CD8-positive, alpha-beta memory T cell (primary cell): ENCODE results near the gene ATRNL1. TPM values are rescaled to one million over a fixed set of nuclear protein-coding genes. Genes with fewer than 3 reads are reported as not detected.

Experiments used
- CTCF ChIA-PET: fragments of 350-600 bp; sonication (Branson Sonifier 250); formaldehyde crosslinking; loops from one replicate; lab custom pipeline; 2021; ENCODE audit warnings: antibody characterized with exemption; lab: Charles Lee
- POLR2A ChIA-PET: fragments of 350-600 bp; sonication (Branson Sonifier 250); formaldehyde crosslinking; loops from one replicate; lab custom pipeline; 2021; ENCODE audit warnings: antibody characterized with exemption; lab: Charles Lee
- DNase-seq, 5 donors: peaks; one replicate each; pipeline versions ENCODE4 v3.0.0 to v3.0.0-alpha.2; 2020 to 2022; ENCODE audit warnings: mixed read lengths in 1 of 5
- H3K27ac ChIP-seq: one replicate; pipeline ENCODE4 v1.7.0; 2013; ENCODE audit warnings: low read depth, mild to moderate bottlenecking, low read length, moderate library complexity
- H3K27me3 ChIP-seq: 2 replicates; pipeline ENCODE4 v1.7.0; 2013; ENCODE audit warnings: low read length, mild to moderate bottlenecking; ENCODE audit not compliant: insufficient read depth, poor library complexity, severe bottlenecking
- H3K36me3 ChIP-seq: 2 replicates; pipeline ENCODE4 v1.7.0; 2013; ENCODE audit warnings: mild to moderate bottlenecking, low read length, moderate library complexity; ENCODE audit not compliant: insufficient read depth
- H3K4me1 ChIP-seq: 2 replicates; pipeline ENCODE4 v1.7.0; 2013; ENCODE audit warnings: mild to moderate bottlenecking, low read length, moderate library complexity; ENCODE audit not compliant: insufficient read depth
- H3K4me3 ChIP-seq: 2 replicates; pipeline ENCODE4 v1.7.0; 2013; ENCODE audit warnings: mild to moderate bottlenecking, low read length
- H3K9me3 ChIP-seq: 2 replicates; pipeline ENCODE4 v1.7.0; 2013; ENCODE audit warnings: mild to moderate bottlenecking, low read length
- H3K27ac Mint-ChIP-seq, 8 donors: one replicate each; pipeline ENCODE4 v1.8.0; 2020 to 2021; ENCODE audit warnings: mixed read lengths in 8 of 8, mild to moderate bottlenecking in 6 of 8, inconsistent platforms in 3 of 8, moderate library complexity in 3 of 8
- H3K27me3 Mint-ChIP-seq, 2 donors: one replicate each; pipeline ENCODE4 v1.8.0; 2020 to 2021; ENCODE audit warnings: mixed read lengths in 2 of 2, mild to moderate bottlenecking in 1 of 2, moderate library complexity in 1 of 2
- H3K36me3 Mint-ChIP-seq, 3 donors: one replicate each; pipeline ENCODE4 v1.8.0; 2020 to 2021; ENCODE audit warnings: mixed read lengths in 3 of 3, inconsistent platforms in 1 of 3, mild to moderate bottlenecking in 1 of 3
- H3K4me1 Mint-ChIP-seq, 3 donors: one replicate each; pipeline ENCODE4 v1.8.0; 2020 to 2021; ENCODE audit warnings: mixed read lengths in 3 of 3, inconsistent platforms in 1 of 3, mild to moderate bottlenecking in 1 of 3
- H3K4me3 Mint-ChIP-seq, 7 donors: one replicate each; pipeline ENCODE4 v1.8.0; 2020 to 2021; ENCODE audit warnings: mixed read lengths in 7 of 7, mild to moderate bottlenecking in 6 of 7, moderate library complexity in 4 of 7, inconsistent platforms in 2 of 7
- H3K9me3 Mint-ChIP-seq, 5 donors: one replicate each; pipeline ENCODE4 v1.8.0; 2020 to 2022; ENCODE audit warnings: mixed read lengths in 5 of 5, mild to moderate bottlenecking in 3 of 5, moderate library complexity in 2 of 5, inconsistent platforms in 1 of 5
- polyA plus RNA-seq: library from polyadenylated mRNA; unstranded; fragments of 300-500 nt; fragmentation: Illumina TruSeq; gene quantifications from one replicate; pipeline ENCODE4 v1.2.3, GENCODE V29; 2021
- total RNA-seq, 2 experiments: library from RNA; stranded (reverse); gene quantifications; one replicate each; pipeline ENCODE4 v1.2.3, GENCODE V29; 2021

Gene ATRNL1
- total RNA-seq (not detected), polyA plus RNA-seq (not detected)

GRCh38 chr10:115093286-115093775 is at the start of gene ATRNL1:
Gene ATRNL1, plus strand, starts transcription at chr10:115093365. Its CDS starts 386 bp downstream, at chr10:115093751.
- H3K4me1 Mint-ChIP-seq = peaks cover 6 to 19% (median 17%) of the 10 kb centered on the region in 3 donors
- peaks cover 0 to 4% (median 0%) of the 10 kb centered on the region in 3 donors for H3K36me3 Mint-ChIP-seq
- peaks cover 0 to 3% (median 0%) of the 10 kb centered on the region in 5 donors for H3K9me3 Mint-ChIP-seq
- Histone ChIP-seq H3K9me3 (no peaks in the 10 kb centered on the region), H3K36me3 (no peaks in the 10 kb centered on the region), H3K27me3 (peaks cover 6% of the 10 kb centered on the region), H3K4me3 (no peak within 1 kb of the TSS), H3K27ac (no peak within 1 kb of the TSS), H3K4me1 (no peaks in the 10 kb centered on the region)
- H3K4me3 Mint-ChIP-seq = peak within 1 kb of the TSS; percentile 76 to 90 (median 81)
- ChIA-PET POLR2A (no interaction called here), CTCF (no interaction called here)
- H3K27ac Mint-ChIP-seq = no peak within 1 kb of the TSS
- peaks cover 35 to 52% of the 10 kb centered on the region in 2 donors for H3K27me3 Mint-ChIP-seq
- DNase-seq = peak in 1 of 5 donors; percentile 9

GRCh38 chr10:115043719-115044118 is 49.4 kb upstream of the ATRNL1 start:
- peaks cover 3 to 18% of the 10 kb centered on the region in 2 donors for H3K27me3 Mint-ChIP-seq
- Histone ChIP-seq H3K4me1 (no peaks in the 10 kb centered on the region), H3K27ac (no peak overlapping the region), H3K9me3 (no peaks in the 10 kb centered on the region), H3K36me3 (no peaks in the 10 kb centered on the region), H3K27me3 (no peaks in the 10 kb centered on the region), H3K4me3 (no peak overlapping the region)
- POLR2A ChIA-PET = no interaction called here
- DNase-seq = no peak
- CTCF ChIA-PET = no interaction called here
- no peaks in the 10 kb centered on the region for H3K4me1 Mint-ChIP-seq
- H3K4me3 Mint-ChIP-seq = no peak overlapping the region
- H3K36me3 Mint-ChIP-seq = no peaks in the 10 kb centered on the region
- H3K9me3 Mint-ChIP-seq = peaks cover 0 to 3% (median 0%) of the 10 kb centered on the region in 5 donors
- H3K27ac Mint-ChIP-seq = peak overlapping the region in 1 of 8 donors; percentile 34

DNA sequence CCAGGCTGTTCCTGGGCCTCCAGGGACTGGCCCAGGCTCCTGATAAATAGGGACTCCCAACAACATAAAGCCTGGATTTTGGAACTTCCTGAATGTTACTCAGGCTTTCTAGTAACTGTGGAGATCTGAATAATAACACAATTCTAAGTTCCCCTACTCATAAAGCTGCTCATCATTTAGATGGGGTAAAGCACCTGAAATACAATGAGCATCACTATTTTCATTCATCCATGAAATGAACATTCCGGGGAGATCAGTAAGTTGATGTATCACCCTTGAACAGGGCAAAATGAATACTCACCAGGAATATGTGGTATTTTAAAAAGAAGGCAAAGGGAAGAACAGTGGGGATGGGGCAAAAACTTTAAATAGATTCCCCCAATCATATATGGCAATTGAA is 48.3 kb upstream of the ATRNL1 start:
- H3K27me3 ChIP-seq = no peaks in the 10 kb centered on the region
- no peaks in the 10 kb centered on the region for H3K36me3 ChIP-seq
- H3K9me3 Mint-ChIP-seq = peaks cover 0 to 3% (median 0%) of the 10 kb centered on the region in 5 donors
- H3K27ac ChIP-seq = no peak overlapping the region
- POLR2A ChIA-PET = no interaction called here
- no peak overlapping the region for H3K4me3 Mint-ChIP-seq
- H3K27ac Mint-ChIP-seq = no peak overlapping the region
- no peak for DNase-seq
- no peaks in the 10 kb centered on the region for H3K4me1 Mint-ChIP-seq
- no peaks in the 10 kb centered on the region for H3K36me3 Mint-ChIP-seq
- H3K4me1 ChIP-seq = no peaks in the 10 kb centered on the region
- H3K27me3 Mint-ChIP-seq = peaks cover 3 to 15% of the 10 kb centered on the region in 2 donors
- H3K9me3 ChIP-seq = no peaks in the 10 kb centered on the region
- no peak overlapping the region for H3K4me3 ChIP-seq
- CTCF ChIA-PET = no interaction called here

- Mint-ChIP-seq H3K4me1 (no peaks in the 10 kb centered on the region), H3K27ac (no peak overlapping the region), H3K9me3 (peaks cover 0 to 3% (median 0%) of the 10 kb centered on the region in 5 donors), H3K27me3 (peaks cover 3 to 15% of the 10 kb centered on the region in 2 donors), H3K36me3 (no peaks in the 10 kb centered on the region), H3K4me3 (no peak overlapping the region)
- no peak for DNase-seq
- Histone ChIP-seq H3K36me3 (no peaks in the 10 kb centered on the region), H3K9me3 (no peaks in the 10 kb centered on the region), H3K4me1 (no peaks in the 10 kb centered on the region), H3K4me3 (no peak overlapping the region), H3K27ac (no peak overlapping the region), H3K27me3 (no peaks in the 10 kb centered on the region)
- ChIA-PET CTCF (no interaction called here), POLR2A (no interaction called here)
Observed at GRCh38 chr10:115045499-115045898, 47.7 kb upstream of the ATRNL1 start.

- no peak for DNase-seq
- H3K4me1 Mint-ChIP-seq = no peaks in the 10 kb centered on the region
- H3K27me3 Mint-ChIP-seq = peaks cover 3 to 15% of the 10 kb centered on the region in 2 donors
- Histone ChIP-seq H3K36me3 (no peaks in the 10 kb centered on the region), H3K4me1 (no peaks in the 10 kb centered on the region), H3K27me3 (no peaks in the 10 kb centered on the region), H3K27ac (no peak overlapping the region), H3K9me3 (no peaks in the 10 kb centered on the region), H3K4me3 (no peak overlapping the region)
- POLR2A ChIA-PET = no interaction called here
- CTCF ChIA-PET = no interaction called here
- no peak overlapping the region for H3K4me3 Mint-ChIP-seq
- peaks cover 0 to 3% (median 0%) of the 10 kb centered on the region in 5 donors for H3K9me3 Mint-ChIP-seq
- H3K36me3 Mint-ChIP-seq = no peaks in the 10 kb centered on the region
- no peak overlapping the region for H3K27ac Mint-ChIP-seq
Observed at GRCh38 chr10:115046686-115047236, 46.4 kb upstream of the ATRNL1 start.

DNA sequence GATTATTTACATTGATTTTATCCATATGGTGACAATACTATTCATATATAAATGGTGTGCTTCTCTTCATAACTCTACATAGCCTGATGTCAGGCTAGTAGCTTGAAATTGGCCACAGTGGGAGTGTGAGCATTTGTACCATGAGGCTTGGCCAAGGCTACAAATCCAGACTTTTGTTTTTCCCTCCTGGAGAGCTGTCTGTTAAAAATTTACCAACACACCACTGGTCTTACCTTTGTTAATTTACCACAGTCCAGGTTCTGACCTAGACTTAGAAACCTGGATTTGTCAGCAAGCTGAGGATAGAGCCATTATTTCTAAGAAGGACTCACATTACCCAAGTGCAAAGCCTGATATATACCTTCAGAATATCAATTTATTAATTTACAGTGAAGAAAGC is 45.5 kb upstream of the ATRNL1 start:
- peaks cover 0 to 3% (median 0%) of the 10 kb centered on the region in 5 donors for H3K9me3 Mint-ChIP-seq
- CTCF ChIA-PET = no interaction called here
- Histone ChIP-seq H3K9me3 (no peaks in the 10 kb centered on the region), H3K4me1 (no peaks in the 10 kb centered on the region), H3K4me3 (no peak overlapping the region), H3K36me3 (no peaks in the 10 kb centered on the region), H3K27ac (no peak overlapping the region), H3K27me3 (no peaks in the 10 kb centered on the region)
- peaks cover 3 to 12% of the 10 kb centered on the region in 2 donors for H3K27me3 Mint-ChIP-seq
- H3K4me3 Mint-ChIP-seq = no peak overlapping the region
- H3K27ac Mint-ChIP-seq = no peak overlapping the region
- no peaks in the 10 kb centered on the region for H3K36me3 Mint-ChIP-seq
- no peaks in the 10 kb centered on the region for H3K4me1 Mint-ChIP-seq
- POLR2A ChIA-PET = no interaction called here
- DNase-seq = no peak

DNA sequence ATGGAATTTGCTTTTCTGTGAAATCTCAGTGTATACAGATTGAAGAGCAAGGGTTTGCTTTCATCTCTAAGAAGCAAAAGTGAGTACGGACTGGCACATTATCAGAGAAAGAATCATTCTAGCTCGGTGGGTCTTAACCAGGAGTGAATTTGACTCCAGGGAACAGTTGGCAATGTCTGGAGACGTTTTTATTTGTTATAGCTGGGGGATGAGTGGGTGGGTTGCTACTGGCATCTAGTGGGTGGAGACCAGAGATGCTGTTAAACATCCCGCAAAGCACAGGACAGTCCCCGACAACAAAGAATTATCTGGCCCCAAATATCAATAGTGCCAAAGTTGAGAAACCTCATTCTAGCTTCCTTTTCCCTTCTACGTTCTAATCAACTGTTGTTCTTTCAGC is 43.8 kb upstream of the ATRNL1 start:
- CTCF ChIA-PET = no interaction called here

GRCh38 chr10:115049960-115050359 is 43.2 kb upstream of the ATRNL1 start:
- Histone ChIP-seq H3K27me3 (no peaks in the 10 kb centered on the region), H3K4me3 (no peak overlapping the region), H3K27ac (no peak overlapping the region), H3K4me1 (no peaks in the 10 kb centered on the region), H3K9me3 (no peaks in the 10 kb centered on the region), H3K36me3 (no peaks in the 10 kb centered on the region)
- POLR2A ChIA-PET = no interaction called here
- Mint-ChIP-seq H3K36me3 (no peaks in the 10 kb centered on the region), H3K4me3 (no peak overlapping the region), H3K4me1 (no peaks in the 10 kb centered on the region), H3K9me3 (no peaks in the 10 kb centered on the region), H3K27ac (no peak overlapping the region), H3K27me3 (peaks cover 0 to under 1% of the 10 kb centered on the region in 2 donors)
- no peak for DNase-seq
- CTCF ChIA-PET = no interaction called here

More for the DNA sequence above, 43.8 kb upstream of the ATRNL1 start:
- H3K9me3 Mint-ChIP-seq = no peaks in the 10 kb centered on the region
- no peaks in the 10 kb centered on the region for H3K36me3 ChIP-seq
- POLR2A ChIA-PET = no interaction called here
- H3K27ac Mint-ChIP-seq = no peak overlapping the region
- H3K4me3 Mint-ChIP-seq = no peak overlapping the region
- H3K27ac ChIP-seq = no peak overlapping the region
- no peak for DNase-seq
- H3K4me3 ChIP-seq = no peak overlapping the region
- peaks cover 0 to 2% of the 10 kb centered on the region in 2 donors for H3K27me3 Mint-ChIP-seq
- H3K27me3 ChIP-seq = no peaks in the 10 kb centered on the region
- no peaks in the 10 kb centered on the region for H3K4me1 ChIP-seq
- no peaks in the 10 kb centered on the region for H3K36me3 Mint-ChIP-seq
- no peaks in the 10 kb centered on the region for H3K9me3 ChIP-seq
- no peaks in the 10 kb centered on the region for H3K4me1 Mint-ChIP-seq
